HepG2 (cell line): ENCODE data around the gene LRRC25. TPM values are rescaled to one million over a fixed set of nuclear protein-coding genes. Genes with fewer than 3 reads are reported as not detected.
A peak's percentile ranks its signal among the peaks of the same experiment; 100 is the strongest.

ENCODE experiments used
- ARID2 ChIP-seq: sonication (generic); formaldehyde crosslinking; IDR thresholded peaks from 2 replicates; pipeline ENCODE4 v1.8.1; 2022; ENCODE audit warnings: mild to moderate bottlenecking, missing genetic modification reagents, borderline replicate concordance
- ATF3 ChIP-seq: sonication (generic); formaldehyde crosslinking; IDR thresholded peaks from 2 replicates; pipeline ENCODE4 v1.4.0; 2020; ENCODE audit warnings: missing genetic modification reagents
- ATF7-NPFF ChIP-seq: sonication (generic); formaldehyde crosslinking; IDR thresholded peaks from 2 replicates; pipeline ENCODE4 v1.8.1; 2023; ENCODE audit warnings: mild to moderate bottlenecking, low read depth, missing genetic modification reagents, moderate library complexity
- CBX5 ChIP-seq: sonication (generic); formaldehyde crosslinking; IDR thresholded peaks from 2 replicates; pipeline ENCODE4 v1.4.0; 2020; ENCODE audit warnings: missing genetic modification reagents, borderline replicate concordance
- FOXC1 ChIP-seq: sonication (generic); formaldehyde crosslinking; IDR thresholded peaks from 2 replicates; pipeline ENCODE4 v1.8.0; 2022; ENCODE audit warnings: mild to moderate bottlenecking, missing genetic modification reagents, borderline replicate concordance
- FOXP4 ChIP-seq: sonication (generic); formaldehyde crosslinking; IDR thresholded peaks from 2 replicates; pipeline ENCODE4 v1.4.0; 2020; ENCODE audit warnings: missing genetic modification reagents
- HDAC1 ChIP-seq: sonication (generic); formaldehyde crosslinking; IDR thresholded peaks from 2 replicates; pipeline ENCODE4 v1.5.1; 2020; ENCODE audit warnings: mild to moderate bottlenecking, missing genetic modification reagents
- HMGA1 ChIP-seq: sonication (generic); formaldehyde crosslinking; conservative IDR thresholded peaks from 2 replicates; pipeline ENCODE4 v1.4.0; 2020; ENCODE audit warnings: missing genetic modification reagents
- HNRNPH1 ChIP-seq: fragments of 200-400 bp; formaldehyde crosslinking; optimal IDR thresholded peaks from 2 replicates; pipeline ENCODE3; 2017; ENCODE audit warnings: mild to moderate bottlenecking, low read depth, low read length
- MXD3 ChIP-seq: IDR thresholded peaks from 2 replicates; pipeline ENCODE4 v1.6.1; 2016; ENCODE audit warnings: mild to moderate bottlenecking, missing biosample characterization, missing genetic modification reagents
- RBAK ChIP-seq: sonication (generic); formaldehyde crosslinking; IDR thresholded peaks from 2 replicates; pipeline ENCODE4 v1.5.1; 2020; ENCODE audit warnings: mild to moderate bottlenecking, missing genetic modification reagents
- TRAFD1 ChIP-seq: sonication (generic); formaldehyde crosslinking; IDR thresholded peaks from 2 replicates; pipeline ENCODE4 v1.5.1; 2020; ENCODE audit warnings: missing genetic modification reagents, mild to moderate bottlenecking, borderline replicate concordance
- ZFP36L2 ChIP-seq: sonication (generic); formaldehyde crosslinking; IDR thresholded peaks from 2 replicates; pipeline ENCODE4 v1.4.0; 2020; ENCODE audit warnings: missing genetic modification reagents
- ZFP90 ChIP-seq: sonication (generic); formaldehyde crosslinking; IDR thresholded peaks from 2 replicates; pipeline ENCODE4 v1.8.0; 2022; ENCODE audit warnings: missing genetic modification reagents, mild to moderate bottlenecking, inconsistent platforms, borderline replicate concordance
- ZNF121 ChIP-seq: sonication (generic); formaldehyde crosslinking; IDR thresholded peaks from 2 replicates; pipeline ENCODE4 v1.5.0; 2020; ENCODE audit warnings: mild to moderate bottlenecking, missing genetic modification reagents
- ZNF503 ChIP-seq: sonication (generic); formaldehyde crosslinking; IDR thresholded peaks from 2 replicates; pipeline ENCODE4 v1.4.0; 2020; ENCODE audit warnings: missing genetic modification reagents
- ZNF549 ChIP-seq: sonication (generic); formaldehyde crosslinking; IDR thresholded peaks from 2 replicates; pipeline ENCODE4 v1.5.0; 2020; ENCODE audit warnings: missing genetic modification reagents
- polyA plus RNA-seq, 8 experiments: library from polyadenylated mRNA; depleted of rRNA in 3 of 8; stranded (reverse) in 7 of 8; unstranded in 1 of 8; fragments of >200 nt; fragmentation: Illumina TruSeq in 4 of 8; extraction: Trizol in 4 of 8; gene quantifications; 2 replicates each; pipeline versions ENCODE4 v1.2.1 to v1.2.3, GENCODE V29; 2011 to 2016; ENCODE audit warnings: low read depth in 4 of 8, missing spikeins in 1 of 8, mixed read lengths in 1 of 8; ENCODE audit not compliant: insufficient read depth in 1 of 8
- total RNA-seq, 5 experiments: library from RNA; depleted of rRNA; stranded (reverse); fragments of >200 nt; fragmentation: Illumina TruSeq; extraction: Trizol; gene quantifications; 2 replicates each; pipeline ENCODE4 v1.2.3, GENCODE V29; 2016; ENCODE audit warnings: low read depth in 1 of 5

The LRRC25 gene
- total and polyA plus RNA-seq, 2 of the 13 experiments (the other 11 are each of a cell fraction or from before 2014, with no cell fraction given) = 0.13 to 0.53 TPM

GRCh38 chr19:18362934-18363542 is 34.4 kb downstream of the LRRC25 start (continued):
- 0 out of 2 replicates have a peak, but pooled peaks have one; percentile 38 for TF ChIP-seq FOXC1 (CRISPR knock-in tag)
- TF ChIP-seq ARID2 (CRISPR knock-in tag) = no peak
- 0 out of 2 replicates have a peak, but pooled peaks have one; percentile 27 for TF ChIP-seq ZNF503 (CRISPR knock-in tag)
- TF ChIP-seq ZNF549 (CRISPR knock-in tag) = no peak
- TF ChIP-seq RBAK (CRISPR knock-in tag) = no peak
- no peak for TF ChIP-seq HMGA1
- no peak for TF ChIP-seq ZFP36L2 (CRISPR knock-in tag)
- TF ChIP-seq MXD3 (CRISPR knock-in tag) = no peak
- TF ChIP-seq HNRNPH1 = no peak
- peak; percentile 67; the same call in 1 of the 2 replicates for TF ChIP-seq FOXP4 (CRISPR knock-in tag)
- TF ChIP-seq ATF3 (CRISPR knock-in tag) = no peak
- TF ChIP-seq ZNF121 (CRISPR knock-in tag) = peak; percentile 59; the same call in 1 of the 2 replicates
- no peak for TF ChIP-seq TRAFD1
- peak; percentile 32; the same call in 1 of the 2 replicates for TF ChIP-seq ZFP90 (CRISPR knock-in tag)
- TF ChIP-seq ATF7-NPFF (CRISPR knock-in tag) = 0 out of 2 replicates have a peak, but pooled peaks have one; percentile 15
- TF ChIP-seq CBX5 (CRISPR knock-in tag) = no peak
- peak; percentile 79 for TF ChIP-seq HDAC1 (CRISPR knock-in tag)
